IPS-18c (cell line): Measurements from ENCODE around the gene SWI5.
A peak's percentile ranks its signal among the peaks of the same experiment; 100 is the strongest.
"Not testable (repeated sequence)": the region's sequence is repeated elsewhere in the genome, so short reads cannot be mapped to it uniquely, and the experiment has no call there.

ENCODE experiments used
- H3K4me3 ChIP-seq: 2 replicates; pipeline ENCODE4 v1.7.0; 2013; ENCODE audit warnings: low read depth, mild to moderate bottlenecking, low read length, moderate library complexity; ENCODE audit not compliant: insufficient read depth
- H3K9me3 ChIP-seq: one replicate; pipeline ENCODE4 v1.6.1; 2013; ENCODE audit warnings: mild to moderate bottlenecking, low read length, moderate library complexity; ENCODE audit not compliant: control insufficient read depth, insufficient read depth

The SWI5 gene

DNA sequence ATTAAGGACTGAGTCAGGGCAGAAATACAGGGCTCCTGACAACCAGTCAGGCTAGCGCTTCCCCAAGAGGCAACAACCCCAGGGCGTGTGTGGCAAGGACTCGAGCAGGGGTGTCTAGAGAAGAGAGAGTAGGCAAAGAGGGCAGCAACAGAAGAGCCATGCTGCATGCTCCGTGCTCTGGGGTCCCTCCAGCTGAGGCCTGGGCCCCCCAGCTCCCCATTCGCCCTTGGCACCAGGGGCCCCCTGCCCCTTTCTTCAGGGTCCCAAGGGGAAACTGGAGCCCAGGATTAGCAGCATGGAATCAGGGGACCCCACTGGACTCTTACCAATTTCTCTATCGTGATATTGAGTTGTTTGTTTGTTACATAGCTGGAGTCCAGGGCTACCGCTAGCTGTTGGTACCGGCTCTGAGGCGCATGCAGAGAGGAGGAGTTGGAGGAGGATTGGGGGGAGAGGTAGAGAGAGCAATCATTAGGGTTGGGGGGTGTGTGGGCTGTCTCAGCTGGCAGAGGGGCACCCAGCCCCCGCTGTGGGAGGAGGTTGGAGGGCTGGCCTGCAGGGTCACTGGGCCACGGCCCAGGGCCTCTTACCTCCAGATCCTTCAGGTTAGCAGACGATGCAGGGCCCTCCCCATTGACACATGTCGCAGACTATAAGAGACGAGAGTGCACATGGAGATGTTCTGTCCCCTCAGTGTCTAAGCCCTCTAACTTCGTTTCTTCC is 9.0 kb upstream of the SWI5 start:
- Histone ChIP-seq H3K4me3 (no peak overlapping the region), H3K9me3 (no peaks in the 10 kb centered on the region)

GRCh38 chr9:128271112-128271511 is 5.0 kb upstream of the SWI5 start:
- H3K4me3 ChIP-seq, result no peak overlapping the region
- no peaks in the 10 kb centered on the region for H3K9me3 ChIP-seq

DNA sequence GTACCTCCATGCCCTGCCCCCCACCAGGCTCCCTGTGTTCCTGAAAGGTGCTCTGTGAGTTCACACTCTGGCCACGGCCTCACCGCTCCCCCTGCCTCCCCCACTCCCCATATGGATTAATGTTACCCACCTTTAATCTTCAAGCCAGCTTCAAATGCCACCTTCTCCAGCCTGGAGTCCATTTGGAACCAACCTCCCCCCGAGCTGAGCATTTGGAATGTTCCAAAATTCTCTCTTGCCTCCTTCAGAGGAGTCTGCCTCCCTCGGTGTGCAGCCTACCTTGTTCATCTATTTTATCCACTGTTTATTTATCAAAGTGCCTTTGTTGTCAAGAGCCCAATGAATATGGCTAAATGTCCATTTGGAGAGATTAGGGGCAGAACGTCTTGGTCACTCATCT is 4.6 kb upstream of the SWI5 start:
- H3K9me3 ChIP-seq, result no peaks in the 10 kb centered on the region
- no peak overlapping the region for H3K4me3 ChIP-seq

GRCh38 chr9:128274245-128274644 is 1.8 kb upstream of the SWI5 start:
- no peak overlapping the region for H3K4me3 ChIP-seq

DNA sequence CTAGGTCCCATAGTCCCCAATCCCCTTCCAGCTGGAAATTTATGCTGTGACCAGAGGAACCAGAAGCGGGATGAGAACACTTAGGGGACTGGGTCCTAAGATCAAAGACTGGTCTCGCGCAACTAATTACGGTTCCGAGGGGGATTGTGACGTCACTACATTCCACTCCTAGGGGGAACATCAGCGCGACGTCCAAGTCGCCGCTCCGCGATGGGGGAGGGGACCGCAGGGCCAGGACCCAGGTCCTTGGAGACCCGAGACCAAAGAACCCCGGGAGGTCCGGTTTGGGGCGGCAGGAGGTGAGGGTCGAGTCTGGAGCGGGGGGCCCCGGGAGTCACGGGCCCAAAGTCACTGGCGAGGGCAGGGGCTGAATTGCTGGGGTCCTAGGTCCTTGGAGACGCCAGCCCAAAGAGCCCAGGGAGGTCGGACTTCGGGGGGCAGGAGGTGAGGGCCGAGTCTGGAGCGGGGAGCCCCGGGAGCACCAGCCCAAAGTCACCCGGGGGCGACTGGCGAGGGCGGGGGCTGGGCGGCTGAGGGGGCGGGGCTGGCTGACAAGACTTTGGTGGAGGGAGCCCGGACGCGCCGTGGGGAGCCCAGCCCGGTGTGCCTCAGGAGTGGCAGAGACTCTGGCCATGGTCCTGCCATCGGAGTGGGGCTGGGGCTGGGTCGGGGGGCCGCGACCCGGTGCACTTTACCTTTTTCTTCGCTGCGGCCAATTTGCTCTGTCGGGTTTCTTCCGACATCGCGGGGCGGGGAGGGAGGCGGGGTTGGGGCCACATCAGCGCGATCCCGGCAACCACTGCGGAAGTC is 673 bp upstream of the SWI5 start, which contains the start of gene GOLGA2:
GOLGA2 (minus strand) TSS at position 810 of the 810 bp plus-strand sequence; CDS start at position 779, 31 bp downstream.
- Histone ChIP-seq H3K9me3 (no peaks in the 10 kb centered on the region), H3K4me3 (peak within 1 kb of the TSS; percentile 89)

More at GRCh38 chr9:128274245-128274644, 1.8 kb upstream of the SWI5 start:
- no peaks in the 10 kb centered on the region for H3K9me3 ChIP-seq

- Histone ChIP-seq H3K9me3 (no peaks in the 10 kb centered on the region), H3K4me3 (peak overlapping the region; percentile 80)
These were observed 646 bp downstream of the SWI5 start for GRCh38 chr9:128276574-128277270.

- H3K4me3 ChIP-seq, H3K9me3 ChIP-seq: not testable (repeated sequence)
These were observed 3.3 kb downstream of the SWI5 start for GRCh38 chr9:128279088-128280073.

GRCh38 chr9:128280084-128280622 is 4.1 kb downstream of the SWI5 start:
- H3K9me3 ChIP-seq, result no peaks in the 10 kb centered on the region

DNA sequence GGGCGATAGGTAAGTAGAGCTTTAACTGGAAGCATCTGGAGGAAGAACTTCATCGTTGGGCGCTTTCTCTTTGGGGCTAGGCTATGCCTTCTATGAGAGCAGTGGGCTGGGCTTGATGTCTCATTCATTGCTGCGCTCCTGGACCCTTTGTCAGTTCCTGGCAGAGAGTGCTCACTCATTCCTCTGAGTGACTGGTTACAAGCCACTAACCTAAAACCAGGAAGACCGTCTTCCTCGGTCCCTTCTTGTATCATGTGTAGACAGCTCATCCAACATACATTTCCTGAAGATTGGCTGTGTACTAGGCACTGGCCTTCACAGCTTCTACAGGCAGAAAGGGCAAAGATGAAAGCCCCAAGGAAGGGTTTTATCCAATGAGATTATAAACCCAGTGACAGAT is 6.4 kb downstream of the SWI5 start:
- no peaks in the 10 kb centered on the region for H3K9me3 ChIP-seq
- no peak overlapping the region for H3K4me3 ChIP-seq

More at GRCh38 chr9:128280084-128280622, 4.1 kb downstream of the SWI5 start:
- no peak overlapping the region for H3K4me3 ChIP-seq

DNA sequence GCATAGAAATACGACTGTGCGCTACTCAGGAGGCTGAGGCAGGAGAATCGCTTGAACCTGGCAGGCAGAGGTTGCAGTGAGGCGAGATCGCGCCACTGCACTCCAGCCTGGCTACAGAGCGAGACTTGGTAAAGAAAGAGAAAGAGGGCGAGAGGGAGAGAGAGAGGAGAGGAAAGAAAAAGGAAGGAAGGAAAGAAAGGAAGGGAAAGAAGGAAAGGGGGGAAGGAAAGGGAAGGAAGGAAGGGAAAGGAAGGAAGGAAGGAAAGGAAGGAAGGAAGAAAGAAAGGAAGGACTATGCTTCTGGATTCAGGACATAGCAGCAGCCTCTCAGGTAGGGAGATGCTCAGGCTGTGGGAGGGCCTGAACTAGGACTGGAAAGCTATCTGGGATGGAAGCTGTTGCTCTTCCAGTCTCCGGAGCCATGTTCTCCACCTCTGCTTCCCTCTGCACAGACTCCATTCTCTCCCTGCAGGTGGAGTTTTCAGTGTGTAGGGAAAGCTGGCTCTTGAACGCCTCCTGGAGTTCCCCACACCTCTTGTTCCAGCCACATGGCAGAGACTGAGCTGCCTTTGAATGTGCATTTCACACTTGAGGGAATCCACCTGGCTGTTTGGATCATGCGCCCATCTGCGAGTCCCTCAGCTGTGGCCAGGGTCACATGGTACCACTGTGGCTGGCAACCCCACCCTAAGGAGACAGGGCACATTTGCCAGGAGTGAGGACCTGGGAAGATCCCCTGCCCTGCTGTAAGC is 9.1 kb downstream of the SWI5 start:
- Histone ChIP-seq H3K4me3 (no peak overlapping the region), H3K9me3 (no peaks in the 10 kb centered on the region)

DNA sequence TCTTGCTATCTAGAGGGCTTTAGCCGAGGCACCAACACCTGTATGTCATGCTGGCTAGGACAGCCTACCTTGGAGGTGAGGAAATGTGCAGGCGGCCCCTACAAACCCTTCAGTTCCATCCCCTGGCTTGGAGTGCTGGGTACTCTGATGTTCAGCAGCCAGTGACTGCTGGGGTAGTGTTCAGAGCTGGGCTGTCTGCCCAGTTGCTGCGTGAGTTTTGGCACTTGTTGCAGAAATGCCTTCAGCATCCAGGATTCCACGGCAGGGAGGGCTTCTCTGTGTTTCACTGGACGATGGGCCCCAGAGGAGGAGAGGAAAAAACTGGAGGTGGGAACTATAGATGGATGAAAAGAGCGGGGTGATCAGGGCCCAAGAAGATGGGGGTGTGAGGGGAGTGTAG is 10.4 kb downstream of the SWI5 start:
- H3K4me3 ChIP-seq, result no peak overlapping the region
- no peaks in the 10 kb centered on the region for H3K9me3 ChIP-seq

DNA sequence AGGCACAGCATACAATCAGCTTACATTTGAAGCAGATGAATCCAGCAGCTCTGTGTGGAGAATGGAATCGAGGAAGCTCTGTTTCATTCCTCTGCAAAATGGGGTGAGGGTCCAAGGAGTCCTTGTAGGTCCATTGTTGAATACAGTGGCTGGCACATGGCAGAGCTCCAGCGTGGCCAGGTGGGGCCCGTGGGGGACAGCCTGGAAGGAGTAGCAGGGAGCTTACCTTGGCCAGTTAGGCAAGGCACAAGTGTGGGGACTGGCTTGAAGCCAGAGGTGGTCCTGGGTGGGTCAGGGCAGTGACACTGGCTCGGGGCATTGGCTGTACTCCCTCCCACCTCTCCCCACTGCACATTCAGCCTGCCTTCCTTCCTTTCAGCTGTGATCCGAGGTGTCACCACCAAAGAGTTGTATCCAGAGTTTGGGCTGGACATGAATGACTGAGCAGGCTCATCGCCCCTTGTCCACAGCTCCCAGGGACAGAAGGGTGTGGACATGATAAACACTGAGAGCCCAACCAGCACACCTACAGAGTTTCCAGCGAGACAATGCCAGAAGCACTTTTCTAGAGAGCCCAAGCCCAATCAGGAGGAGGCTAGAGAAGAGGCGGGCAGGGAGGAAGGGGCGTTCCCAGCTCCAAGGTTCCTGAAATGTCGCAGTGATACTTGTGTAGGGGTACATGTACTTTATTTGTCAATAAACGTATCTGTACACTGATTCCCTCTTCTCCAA is 12.4 kb downstream of the SWI5 start:
- no peak overlapping the region for H3K4me3 ChIP-seq
- no peaks in the 10 kb centered on the region for H3K9me3 ChIP-seq

DNA sequence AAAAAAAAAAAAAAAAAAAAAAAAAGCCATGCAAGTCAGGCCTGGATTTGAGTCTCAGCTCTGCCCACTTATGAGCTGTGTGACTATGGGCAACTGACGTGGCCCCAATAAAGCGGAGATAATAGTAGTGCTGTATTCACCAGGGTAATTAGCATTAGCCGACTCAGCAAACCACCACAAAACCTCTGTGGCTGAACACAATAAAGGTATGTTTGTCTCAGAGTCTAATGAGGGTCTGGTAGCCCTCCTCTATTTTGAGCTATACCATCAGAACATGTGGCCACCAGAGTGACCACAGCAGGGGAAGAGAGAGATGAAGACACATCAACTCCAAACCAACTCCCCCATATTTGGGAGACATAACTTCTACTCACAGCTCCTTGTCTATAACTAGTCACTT is 15.9 kb downstream of the SWI5 start:
- Histone ChIP-seq H3K9me3 (no peaks in the 10 kb centered on the region), H3K4me3 (no peak overlapping the region)

DNA sequence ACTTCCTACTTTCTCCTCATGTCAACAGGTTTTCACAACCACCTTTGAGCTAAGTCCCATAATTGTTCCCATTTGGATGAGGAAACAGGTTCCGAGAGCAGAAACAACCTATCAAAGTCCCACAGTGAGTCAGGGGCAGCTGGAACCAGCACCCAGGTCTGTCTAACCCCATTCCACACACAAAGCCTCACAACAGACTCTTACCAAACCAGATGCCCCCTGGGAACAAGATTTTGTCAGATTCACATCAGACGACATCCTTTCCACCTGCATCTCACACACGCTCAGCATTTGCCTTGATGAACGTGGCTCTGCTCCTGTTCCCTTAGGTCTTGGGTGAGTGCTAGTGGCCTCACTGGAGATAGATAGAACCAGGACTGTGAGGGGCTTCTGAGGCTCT is 17.0 kb downstream of the SWI5 start:
- Histone ChIP-seq H3K4me3 (no peak overlapping the region), H3K9me3 (no peaks in the 10 kb centered on the region)

- Histone ChIP-seq H3K9me3 (no peaks in the 10 kb centered on the region), H3K4me3 (no peak overlapping the region)
These were observed 18.1 kb downstream of the SWI5 start for GRCh38 chr9:128294142-128294541.
